Spleen (tissue), 11 donors: ENCODE results near the gene MEMO1. TPM values are rescaled to one million over a fixed set of nuclear protein-coding genes. Genes with fewer than 3 reads are reported as not detected.

Source experiments
- DNase-seq: peaks from one replicate; pipeline ENCODE4 v3.0.0-alpha.2; 2020
- H3K27ac ChIP-seq, 8 donors: fragments of 200-600 bp; sonication (generic) in 7 of 8; 1 replicate in 4 of 8; 2 replicates in 4 of 8; pipeline versions ENCODE4 v1.5.0 to v1.8.0; 2016 to 2021; ENCODE audit warnings: inconsistent platforms in 4 of 8, mild to moderate bottlenecking in 4 of 8, moderate library complexity in 1 of 8
- H3K27me3 ChIP-seq, 7 donors: fragments of 200-600 bp; sonication (generic) in 6 of 7; replicated peaks in 1 of 7; 1 replicate in 4 of 7; 2 replicates in 3 of 7; pipeline versions ENCODE4 v1.5.0 to v1.8.0; 2016 to 2021; ENCODE audit warnings: inconsistent platforms in 3 of 7, mild to moderate bottlenecking in 1 of 7
- H3K36me3 ChIP-seq, 6 donors: fragments of 200-600 bp; sonication (generic) in 5 of 6; 1 replicate in 4 of 6; 2 replicates in 2 of 6; pipeline versions ENCODE4 v1.5.0 to v1.8.0; 2016 to 2021; ENCODE audit warnings: inconsistent platforms in 2 of 6
- H3K4me1 ChIP-seq, 6 donors: fragments of 200-600 bp; sonication (generic) in 5 of 6; 1 replicate in 3 of 6; 2 replicates in 3 of 6; pipeline versions ENCODE4 v1.5.0 to v1.8.0; 2016 to 2021; ENCODE audit warnings: inconsistent platforms in 3 of 6
- H3K4me3 ChIP-seq, 8 donors: fragments of 200-600 bp; sonication (generic) in 7 of 8; 1 replicate in 4 of 8; 2 replicates in 4 of 8; pipeline versions ENCODE4 v1.5.0 to v1.8.0; 2016 to 2021; ENCODE audit warnings: inconsistent platforms in 4 of 8, mild to moderate bottlenecking in 4 of 8, moderate library complexity in 2 of 8
- H3K9me3 ChIP-seq, 8 donors: fragments of 200-600 bp; sonication (generic) in 7 of 8; 1 replicate in 4 of 8; 2 replicates in 4 of 8; pipeline versions ENCODE4 v1.5.0 to v1.8.0; 2016 to 2021; ENCODE audit warnings: inconsistent platforms in 4 of 8
- CTCF ChIP-seq, 11 experiments: fragments of 200-600 bp in 7 of 11; fragments of 450-650 bp in 4 of 11; sonication (generic) in 4 of 11; IDR thresholded peaks in 8 of 11; conservative IDR thresholded peaks in 3 of 11; 1 replicate in 7 of 11; 2 replicates in 4 of 11; pipeline versions ENCODE4 v1.4.0 to v1.8.0; 2016 to 2021; ENCODE audit warnings: antibody characterized with exemption in 11 of 11, inconsistent platforms in 4 of 11, mild to moderate bottlenecking in 1 of 11
- POLR2A ChIP-seq, 3 donors: fragments of 450-650 bp; IDR thresholded peaks; one replicate each; pipeline ENCODE4 v1.5.1; 2017; ENCODE audit warnings: antibody characterized with exemption in 3 of 3, mild to moderate bottlenecking in 1 of 3
- POLR2AphosphoS5 ChIP-seq, 3 donors: sonication (generic); formaldehyde crosslinking; IDR thresholded peaks; one replicate each; pipeline ENCODE4 v1.5.1; 2017; ENCODE audit warnings: antibody characterized with exemption in 3 of 3
- WGBS, 5 donors: extraction: QIAGEN DNeasy Blood & Tissue Kit in 3 of 5; methylation state at CpG; one replicate each; pipeline versions ENCODE4 v1.1.5 to v1.1.7; 2013 to 2018; 5-methylcytosine and 5-hydroxymethylcytosine counted together
- intact Hi-C: fragments of 100-400 bp; cut with DNase I; formaldehyde crosslinking; loops from one replicate; pipeline ENCODE4 v1.15.0; 2023; ENCODE audit warnings: low total_unique reads
- polyA plus RNA-seq, 3 donors: library from polyadenylated mRNA; stranded (reverse); fragments of 200-250 nt; gene quantifications; one replicate each; pipeline ENCODE4 v1.2.1, GENCODE V29; 2013
- total RNA-seq, 7 donors: library from RNA; depleted of rRNA in 3 of 7; stranded (reverse); fragments of >200 nt in 3 of 7; fragmentation: NEBNext Ultra II Directional in 4 of 7; extraction: Animal tissue kit (Norgen Biotek cat#: 25700) in 4 of 7; gene quantifications; one replicate each; pipeline versions ENCODE4 v1.1.0 to v1.2.1, GENCODE V29; 2016 to 2021
- donor health status: healthy with polysubstance abuse.
- donor health status: DM: no; HTN: no; CAD: no; lungs with moderate emphysema.
- donor health status: DM: no; HTN: no; CAD: no.
- donor health status: Bipolar disorder and iron deficiency.
- donor health status: healthy.
- donor health status: DM: no; HTN: no; CAD: no.
- donor health status: DM: yes; HTN: yes; CAD: no.

MEMO1 gene
- total and polyA plus RNA-seq, 10 donors, result 26.9 to 55.7 (median 40.6) TPM

GRCh38 chr2:31940920-31941319, 69.9 kb downstream of the MEMO1 start:
- peaks cover 0 to 26% (median 4%) of the 10 kb centered on the region in 6 donors for H3K4me1 ChIP-seq
- H3K27me3 ChIP-seq, result no peaks in the 10 kb centered on the region
- TF ChIP-seq POLR2AphosphoS5 (IDR thresholded peaks at IDR 0.05), result no peak
- no peak for TF ChIP-seq POLR2A (IDR thresholded peaks at IDR 0.05)
- TF ChIP-seq CTCF (IDR thresholded peaks at IDR 0.05 in 8 of 11, conservative IDR thresholded peaks at IDR 0.05 in 3 of 11), result no peak
- intact Hi-C loops, result no loop called here
- H3K27ac ChIP-seq, result no peak overlapping the region
- peaks cover 0 to 50% (median 11%) of the 10 kb centered on the region in 6 donors for H3K36me3 ChIP-seq
- WGBS, 5 donors, result 93 to 100% (median 97%) methylated on average over 1 of the region's 1 CpG
- H3K9me3 ChIP-seq, result no peaks in the 10 kb centered on the region
- no peak for DNase-seq
- H3K4me3 ChIP-seq, result no peak overlapping the region

- no peak for TF ChIP-seq CTCF (IDR thresholded peaks at IDR 0.05 in 8 of 11, conservative IDR thresholded peaks at IDR 0.05 in 3 of 11)
- no peak for TF ChIP-seq POLR2AphosphoS5 (IDR thresholded peaks at IDR 0.05)
- no peak for TF ChIP-seq POLR2A (IDR thresholded peaks at IDR 0.05)
- H3K4me1 ChIP-seq, result peaks cover 0 to 2% (median 0%) of the 10 kb centered on the region in 6 donors
- 96 to 98% (median 96%) methylated on average over 3 of the region's 3 CpGs for WGBS, 5 donors
- no peaks in the 10 kb centered on the region for H3K27me3 ChIP-seq
- no peak overlapping the region for H3K27ac ChIP-seq
- H3K36me3 ChIP-seq, result peaks cover 0 to 45% (median 6%) of the 10 kb centered on the region in 6 donors
- no peak overlapping the region for H3K4me3 ChIP-seq
- no peak for DNase-seq
- intact Hi-C loops, result no loop called here
- H3K9me3 ChIP-seq, result no peaks in the 10 kb centered on the region
These were observed 73.1 kb downstream of the MEMO1 start for GRCh38 chr2:31937741-31938140.

GRCh38 chr2:31935370-31935769, 75.4 kb downstream of the MEMO1 start:
- Histone ChIP-seq H3K27ac (no peak overlapping the region), H3K4me1 (peaks cover 0 to 6% (median 0%) of the 10 kb centered on the region in 6 donors), H3K36me3 (peaks cover 0 to 46% (median 0%) of the 10 kb centered on the region in 6 donors), H3K4me3 (no peak overlapping the region), H3K27me3 (no peaks in the 10 kb centered on the region), H3K9me3 (no peaks in the 10 kb centered on the region)
- WGBS, 5 donors, result 76 to 84% (median 84%) methylated on average over 4 of the region's 4 CpGs
- intact Hi-C loops, result no loop called here
- TF ChIP-seq POLR2A (IDR thresholded peaks at IDR 0.05) (no peak), CTCF (IDR thresholded peaks at IDR 0.05 in 8 of 11, conservative IDR thresholded peaks at IDR 0.05 in 3 of 11) (no peak), POLR2AphosphoS5 (IDR thresholded peaks at IDR 0.05) (no peak)
- DNase-seq, result no peak

- H3K4me3 ChIP-seq, result no peak overlapping the region
- no peak for DNase-seq
- H3K4me1 ChIP-seq, result peaks cover 0 to 6% (median 0%) of the 10 kb centered on the region in 6 donors
- no peaks in the 10 kb centered on the region for H3K9me3 ChIP-seq
- no peak overlapping the region for H3K27ac ChIP-seq
- intact Hi-C loops, result no loop called here
- 91 to 99% (median 94%) methylated on average over 4 of the region's 4 CpGs for WGBS, 5 donors
- H3K36me3 ChIP-seq, result peaks cover 0 to 39% (median 5%) of the 10 kb centered on the region in 6 donors
- no peaks in the 10 kb centered on the region for H3K27me3 ChIP-seq
- TF ChIP-seq POLR2A (IDR thresholded peaks at IDR 0.05), result no peak
- no peak for TF ChIP-seq POLR2AphosphoS5 (IDR thresholded peaks at IDR 0.05)
- no peak for TF ChIP-seq CTCF (IDR thresholded peaks at IDR 0.05 in 8 of 11, conservative IDR thresholded peaks at IDR 0.05 in 3 of 11)
These were observed 77.7 kb downstream of the MEMO1 start for GRCh38 chr2:31933066-31933465.
